Pons (tissue), 1 donor: ENCODE data around the gene HDAC11.
A peak's percentile ranks its signal among the peaks of the same experiment; 100 is the strongest.

ENCODE experiments used
- DNase-seq: peaks from one replicate; pipeline ENCODE4 v3.0.0-alpha.2; 2016; ENCODE audit warnings: low spot score

Gene HDAC11

DNA sequence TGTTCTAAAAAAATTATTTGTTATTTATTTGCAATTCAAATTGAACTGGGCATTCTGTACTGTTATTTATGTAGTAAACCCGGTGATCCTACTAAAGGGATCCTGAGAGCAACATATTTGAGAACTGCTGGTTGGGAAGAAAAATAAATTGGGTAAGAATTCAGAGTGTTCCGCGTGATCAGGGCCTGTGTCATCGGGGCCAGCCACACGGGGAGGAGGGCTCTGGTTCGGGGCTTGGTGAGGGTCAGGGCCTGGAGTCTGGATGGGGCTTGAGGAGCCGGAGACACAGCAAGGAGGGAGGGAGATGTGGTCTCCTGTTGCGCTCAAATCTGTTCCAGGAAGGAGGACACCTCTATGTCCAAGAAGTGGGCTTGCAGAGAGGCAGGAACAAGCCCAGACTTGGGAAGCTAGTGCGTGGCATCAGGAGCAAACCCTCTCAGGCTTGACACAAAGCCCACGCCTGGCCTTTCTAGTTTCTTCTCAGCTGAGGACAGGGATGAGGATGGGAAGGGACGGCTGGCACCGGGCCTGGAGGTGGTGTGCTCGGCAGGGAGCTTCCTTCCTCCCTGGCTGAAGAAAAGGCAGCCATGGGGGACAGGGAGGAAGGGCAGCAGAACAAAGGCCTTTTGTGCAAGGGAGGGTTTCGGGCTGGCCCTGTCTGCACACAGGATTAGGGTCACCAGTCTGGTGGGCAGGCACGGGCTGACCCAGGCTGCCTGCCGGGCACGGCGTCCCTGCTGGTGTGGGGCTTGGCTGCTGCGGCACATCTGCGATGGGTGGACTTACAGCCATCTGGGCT, 45.9 kb downstream of the HDAC11 start:
- DNase-seq, result no peak

DNA sequence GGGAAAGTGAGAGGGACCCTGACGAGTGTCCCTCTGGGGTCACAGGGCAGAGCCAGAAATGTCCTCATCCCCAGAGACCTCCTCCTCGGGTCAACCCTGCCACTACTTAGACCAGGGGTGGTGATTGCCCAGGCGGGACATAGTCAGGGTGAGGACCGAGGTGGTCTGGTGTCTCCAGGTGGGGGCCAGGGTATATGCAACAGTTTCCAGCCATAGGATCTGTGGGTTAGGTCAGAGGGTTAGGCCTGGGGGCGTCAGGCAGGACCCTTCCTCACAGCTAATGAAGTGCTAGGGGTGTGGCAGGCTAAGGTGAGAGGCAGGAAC, 46.5 kb downstream of the HDAC11 start:
- no peak for DNase-seq

DNA sequence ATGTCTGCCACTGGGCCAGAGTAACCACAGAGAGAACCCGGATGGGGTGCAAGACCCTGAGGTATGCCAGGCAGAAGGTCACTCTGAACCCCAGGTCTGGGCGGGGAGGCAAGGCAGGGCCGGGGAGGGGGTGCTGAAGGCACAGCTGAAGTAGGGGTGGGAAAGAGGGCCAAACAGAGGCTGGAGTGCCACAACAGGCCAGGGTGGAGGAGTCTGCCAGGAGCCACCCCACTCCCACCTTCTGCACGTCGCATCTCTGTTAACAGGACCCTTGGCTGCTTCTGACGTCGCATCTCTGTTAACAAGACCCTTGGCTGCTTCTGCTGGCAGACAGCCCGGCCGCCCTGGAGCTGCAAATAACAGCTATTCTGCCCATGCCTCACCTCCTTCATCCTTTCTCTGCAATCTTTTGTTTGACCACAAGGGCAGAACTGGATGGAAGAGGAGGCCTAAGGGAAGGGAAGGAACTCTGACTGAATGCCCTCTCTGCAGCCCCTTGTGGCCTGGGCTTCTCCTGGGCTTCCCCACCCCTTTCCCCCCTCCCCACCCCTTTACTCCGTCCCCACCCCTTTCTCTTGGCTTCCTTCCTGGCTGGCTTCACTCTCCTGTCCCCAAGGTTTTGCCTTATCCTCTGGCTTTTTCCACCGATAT, 48.2 kb downstream of the HDAC11 start:
- no peak for DNase-seq

DNA sequence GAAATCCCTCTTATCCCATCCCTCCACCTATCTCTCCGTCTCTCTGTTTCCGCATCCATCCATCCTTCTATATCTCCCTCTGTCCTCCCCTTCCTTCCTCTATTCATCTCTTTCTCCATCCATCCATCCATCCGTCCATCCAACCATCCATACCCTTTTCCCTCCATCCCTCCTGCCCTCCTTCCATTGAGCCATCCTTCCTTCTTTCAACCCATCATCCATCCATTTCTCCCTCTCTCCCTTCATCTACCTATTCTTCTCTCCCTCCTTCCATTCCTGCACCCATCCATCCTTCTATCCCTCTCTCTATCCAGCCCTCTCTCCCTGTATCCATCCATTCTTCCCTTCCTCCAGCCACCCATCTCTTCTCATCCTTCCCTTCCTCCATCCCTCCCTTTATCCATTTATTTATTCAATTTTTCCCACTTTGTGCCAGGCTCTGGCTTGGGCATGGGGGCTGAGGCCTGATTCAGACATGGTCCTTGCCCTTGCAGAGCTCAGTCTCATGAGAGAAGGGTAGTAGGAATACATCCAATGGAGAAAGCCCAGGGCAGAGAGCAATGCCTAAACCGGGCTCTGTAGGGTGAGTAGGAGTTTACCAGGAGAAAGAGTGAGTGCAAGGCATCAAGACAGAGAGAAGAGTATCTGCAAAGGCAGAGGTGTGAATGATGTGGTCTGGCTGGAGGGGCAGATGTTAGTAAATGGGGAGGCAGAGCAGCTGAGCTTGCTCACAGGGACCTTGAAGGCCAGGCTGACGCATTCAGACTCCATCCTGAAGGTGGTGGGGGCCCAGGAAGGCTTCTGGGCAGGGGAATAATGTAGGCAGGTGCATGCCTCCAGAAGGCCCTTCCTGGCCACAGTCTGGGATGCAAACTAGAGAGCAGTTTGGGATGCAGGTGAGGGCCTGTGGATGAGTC, 49.3 kb downstream of the HDAC11 start:
- DNase-seq, result no peak

DNA sequence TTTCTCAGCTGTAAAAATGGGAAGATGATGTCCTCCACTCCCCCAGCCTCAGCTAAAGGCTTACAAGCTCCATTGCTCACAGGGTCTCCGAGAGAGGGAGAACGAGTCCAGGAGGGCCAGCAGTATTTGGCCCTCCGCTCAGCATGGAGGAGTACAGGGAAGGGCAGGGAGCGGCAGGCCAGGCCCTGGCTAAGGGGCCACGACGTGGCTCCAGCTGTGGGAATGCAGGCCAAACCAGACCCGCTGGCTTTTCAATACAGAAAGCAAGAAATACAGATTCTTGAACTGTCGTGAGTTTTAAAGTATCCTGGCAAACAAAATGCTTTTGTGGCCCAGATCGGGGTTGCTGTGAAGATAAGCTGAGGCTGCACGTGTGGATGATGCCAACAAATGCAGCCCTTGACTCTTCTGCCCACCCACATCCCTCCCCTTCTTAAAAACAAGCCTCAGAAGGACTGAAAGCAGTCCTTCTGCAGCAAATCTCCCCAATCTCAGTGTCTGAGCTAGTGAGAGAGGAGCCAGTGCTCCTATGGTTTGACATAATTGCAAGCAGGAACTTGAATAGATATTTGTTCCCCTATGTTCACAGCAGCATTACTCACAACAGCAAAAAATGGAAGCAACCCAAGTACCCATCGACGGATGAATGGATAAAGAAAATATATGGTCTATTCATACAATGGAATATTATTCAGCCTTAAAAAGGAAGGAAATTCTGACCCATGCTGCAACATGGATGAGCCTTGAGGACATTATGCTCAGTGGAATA, 50.3 kb downstream of the HDAC11 start:
- DNase-seq, result no peak

DNA sequence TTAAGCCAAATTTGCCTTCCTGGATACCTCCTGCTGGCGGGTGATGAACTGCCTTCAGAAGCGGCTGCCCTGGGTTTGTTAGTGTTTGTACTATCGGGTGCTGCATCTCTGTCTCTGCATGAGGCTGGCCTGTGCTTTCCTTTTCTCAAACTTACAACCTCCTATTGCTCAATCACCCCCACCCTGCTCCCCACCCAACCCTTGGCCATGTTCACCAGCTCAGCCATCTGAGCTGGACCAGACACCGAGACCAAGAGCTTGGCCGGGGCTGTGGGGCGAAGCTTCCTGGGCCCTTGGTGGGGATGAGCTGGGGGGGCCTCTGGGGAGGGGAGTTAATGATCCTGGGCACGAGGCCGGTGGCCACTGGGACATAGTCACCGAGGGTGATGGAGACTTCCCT, 52.0 kb downstream of the HDAC11 start:
- DNase-seq, result no peak

DNA sequence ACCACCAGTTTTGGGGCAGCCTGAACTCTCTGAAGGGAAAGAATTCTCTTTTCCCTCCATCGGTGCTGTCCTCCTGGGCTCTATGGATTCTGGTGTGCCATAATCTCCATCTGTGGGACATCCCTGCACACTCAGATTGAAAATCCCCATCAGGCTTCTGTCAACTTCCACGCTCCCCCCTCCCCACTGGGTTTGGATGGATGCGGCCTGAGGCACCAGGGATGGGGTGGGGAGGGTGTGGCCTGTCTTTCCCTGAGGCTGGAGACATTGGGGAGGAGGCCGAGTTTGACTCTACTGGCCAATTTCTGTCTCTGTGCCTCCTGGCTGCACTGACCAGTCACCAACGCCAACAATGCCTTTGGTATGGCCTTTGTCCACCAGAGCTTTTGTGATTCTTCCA, 52.5 kb downstream of the HDAC11 start:
- no peak for DNase-seq

GRCh38 chr3:13533885-13534301, 53.8 kb downstream of the HDAC11 start:
- no peak for DNase-seq

DNA sequence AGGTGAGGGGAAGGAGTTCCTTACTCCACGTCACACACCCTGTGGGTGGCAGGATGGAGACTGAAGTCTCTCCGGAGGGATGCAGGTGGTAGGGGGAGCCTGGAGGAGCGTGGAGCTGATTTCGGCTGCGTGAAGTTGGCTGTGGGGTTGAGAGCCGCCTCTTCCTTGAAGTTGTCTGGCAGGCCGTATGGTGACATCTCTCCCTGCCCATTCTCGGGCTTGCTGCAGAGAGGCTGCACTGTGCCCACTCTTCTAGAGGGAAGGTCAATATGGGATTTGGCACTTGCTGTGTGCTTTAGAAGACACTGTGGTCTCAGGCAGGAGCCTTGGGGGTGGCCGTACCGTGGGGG, 55.4 kb downstream of the HDAC11 start:
- no peak for DNase-seq

- peak; percentile 27 for DNase-seq
Observed at GRCh38 chr3:13535905-13536304, 55.8 kb downstream of the HDAC11 start.

GRCh38 chr3:13536432-13536831, 56.3 kb downstream of the HDAC11 start:
- DNase-seq, result no peak

GRCh38 chr3:13536832-13537231, 56.7 kb downstream of the HDAC11 start:
- DNase-seq, result no peak

DNA sequence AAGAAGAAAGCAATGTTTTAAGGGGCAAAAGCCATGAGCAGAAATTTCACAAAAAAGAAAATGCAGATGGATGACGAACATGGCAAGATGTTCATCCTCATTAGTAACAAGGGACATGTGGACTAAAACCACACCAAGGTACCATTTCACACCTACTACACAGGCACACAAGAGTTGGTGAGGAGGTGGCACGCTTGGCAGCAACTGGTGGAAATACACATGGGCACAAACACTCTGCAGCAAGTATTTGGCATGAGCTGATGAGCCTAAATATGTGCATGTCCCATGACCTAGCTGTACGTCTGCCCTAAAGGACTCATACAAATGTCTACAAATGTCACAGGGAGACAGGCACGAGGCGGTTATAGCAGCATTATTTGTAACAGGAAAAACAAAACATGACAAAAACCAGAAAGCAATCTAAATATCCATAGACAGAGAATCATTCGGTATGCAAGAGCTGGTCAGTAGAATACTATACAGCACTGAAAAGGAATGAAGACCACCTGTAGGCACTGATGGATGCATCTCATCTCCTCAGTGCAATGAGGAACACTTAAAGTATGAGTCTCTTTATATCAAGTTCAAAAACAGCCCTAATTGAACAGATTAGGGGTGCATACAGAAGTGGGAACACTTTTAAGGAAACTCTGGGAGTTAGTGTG, 57.3 kb downstream of the HDAC11 start:
- no peak for DNase-seq

- no peak for DNase-seq
Observed at GRCh38 chr3:13537909-13538296, 57.8 kb downstream of the HDAC11 start.

DNA sequence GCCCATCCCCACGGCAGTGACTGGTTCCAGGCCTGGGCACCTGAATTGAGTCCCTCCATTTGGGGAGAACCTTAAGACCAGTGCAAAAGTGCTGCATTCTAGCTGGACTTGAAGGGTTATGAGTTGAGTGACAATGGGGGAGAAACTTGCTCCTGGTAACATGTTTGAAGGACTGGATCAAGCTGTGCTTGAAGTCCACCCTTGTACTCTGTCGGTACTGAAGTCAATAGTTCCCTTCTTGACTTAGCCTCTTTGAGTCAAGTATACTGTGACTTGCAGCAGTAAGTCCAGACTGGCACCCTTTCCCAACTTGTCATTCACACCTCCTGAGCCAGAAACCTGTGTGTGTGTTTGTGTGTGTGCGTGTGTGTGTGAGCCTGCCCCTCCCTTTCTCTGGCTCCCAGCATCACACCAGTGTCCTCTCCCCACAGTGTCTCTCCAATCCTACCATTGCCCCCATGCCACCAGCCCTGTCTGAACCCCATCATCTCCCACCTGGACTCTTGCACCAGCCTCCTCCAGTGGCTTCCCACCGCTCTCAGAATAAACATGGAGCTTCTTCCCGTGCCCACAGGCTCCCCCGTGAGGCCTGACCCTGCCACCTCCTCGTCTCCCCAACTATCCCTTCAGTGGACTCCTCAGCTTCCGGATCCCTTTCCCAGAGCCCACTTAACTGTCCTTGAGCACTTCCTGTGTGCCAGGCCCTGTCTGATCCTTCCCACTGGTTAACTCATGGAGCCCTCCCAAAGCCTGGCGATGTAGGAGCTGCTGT, 58.6 kb downstream of the HDAC11 start:
- DNase-seq, result no peak

- no peak for DNase-seq
Observed at GRCh38 chr3:13539292-13539638, 59.2 kb downstream of the HDAC11 start.

- DNase-seq, result no peak
Observed at GRCh38 chr3:13539671-13540070, 59.6 kb downstream of the HDAC11 start.

GRCh38 chr3:13540297-13540995, 60.3 kb downstream of the HDAC11 start:
- DNase-seq, result no peak

- no peak for DNase-seq
Observed at GRCh38 chr3:13541691-13542090, 61.6 kb downstream of the HDAC11 start.

DNA sequence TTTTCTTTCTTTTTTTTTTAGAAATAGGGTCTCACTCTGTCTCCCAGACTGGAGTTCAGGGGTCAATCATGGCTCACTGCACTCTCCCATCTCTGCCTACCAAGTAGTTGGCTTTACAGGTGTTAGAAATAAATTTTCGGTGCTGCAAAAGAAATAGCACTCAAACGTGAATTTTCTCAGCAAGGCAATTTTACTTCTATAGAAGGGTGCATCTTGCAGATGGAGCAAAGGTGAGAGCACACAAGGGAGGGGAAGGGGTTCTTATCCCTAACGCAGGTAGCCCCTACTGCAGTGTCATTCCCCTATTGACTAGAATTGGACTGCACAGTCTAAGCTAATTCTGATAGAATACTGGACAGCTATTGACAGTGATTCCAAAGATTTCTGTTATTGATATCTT, 62.0 kb downstream of the HDAC11 start:
- DNase-seq, result no peak
